WERI-Rb-1 (cell line): ENCODE results near the gene FABP3.

Source experiments
- DNase-seq: peaks from one replicate; pipeline ENCODE4 v3.0.0-alpha.2; 2020
- H3K27ac ChIP-seq: fragments of 250-450 bp; sonication (Bioruptor Pico); 2 replicates; pipeline ENCODE4 v1.5.1; 2020; ENCODE audit warnings: mild to moderate bottlenecking, moderate library complexity
- H3K27me3 ChIP-seq: fragments of 250-450 bp; sonication (Bioruptor Pico); 2 replicates; pipeline ENCODE4 v1.5.1; 2021; ENCODE audit warnings: mild to moderate bottlenecking, low read depth, moderate library complexity; ENCODE audit not compliant: insufficient read depth, severe bottlenecking
- H3K36me3 ChIP-seq: fragments of 250-450 bp; sonication (Bioruptor Pico); 2 replicates; pipeline ENCODE4 v1.5.1; 2020; ENCODE audit warnings: mild to moderate bottlenecking, moderate library complexity
- H3K4me3 ChIP-seq: 2 replicates; pipeline ENCODE4 v1.5.1; 2011; ENCODE audit warnings: low read depth, mild to moderate bottlenecking, control low read depth, low read length
- H3K9me3 ChIP-seq: fragments of 250-450 bp; sonication (Bioruptor Pico); 2 replicates; pipeline ENCODE4 v1.5.1; 2021; ENCODE audit warnings: mild to moderate bottlenecking, moderate library complexity; ENCODE audit not compliant: severe bottlenecking
- TF ChIP-seq, protein P1 (sequence below): IDR thresholded peaks from 2 replicates; pipeline ENCODE4 v1.5.1; 2011; ENCODE audit warnings: low read depth, mild to moderate bottlenecking, control low read depth, inconsistent platforms, low read length

The FABP3 gene

DNA sequence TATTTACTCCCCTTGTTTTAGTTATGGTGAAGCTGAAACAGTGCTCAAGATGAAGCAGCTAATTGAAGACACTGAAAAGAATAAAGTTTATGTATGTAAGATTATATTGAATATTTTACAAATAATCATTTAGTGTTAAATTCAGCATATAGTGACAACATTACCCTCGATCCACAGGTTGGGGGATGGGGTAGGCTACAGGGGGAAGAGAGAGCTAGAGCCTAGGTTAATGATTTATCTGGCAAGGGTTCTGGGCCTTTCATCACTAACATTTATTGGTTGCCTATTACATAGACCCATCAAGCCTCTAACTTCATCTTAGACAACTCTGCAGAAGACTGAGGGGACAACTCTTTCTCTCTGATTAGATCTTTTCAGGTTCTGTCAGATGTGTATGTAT, 54.7 kb downstream of the FABP3 start:
- TF ChIP-seq, protein P1, sequence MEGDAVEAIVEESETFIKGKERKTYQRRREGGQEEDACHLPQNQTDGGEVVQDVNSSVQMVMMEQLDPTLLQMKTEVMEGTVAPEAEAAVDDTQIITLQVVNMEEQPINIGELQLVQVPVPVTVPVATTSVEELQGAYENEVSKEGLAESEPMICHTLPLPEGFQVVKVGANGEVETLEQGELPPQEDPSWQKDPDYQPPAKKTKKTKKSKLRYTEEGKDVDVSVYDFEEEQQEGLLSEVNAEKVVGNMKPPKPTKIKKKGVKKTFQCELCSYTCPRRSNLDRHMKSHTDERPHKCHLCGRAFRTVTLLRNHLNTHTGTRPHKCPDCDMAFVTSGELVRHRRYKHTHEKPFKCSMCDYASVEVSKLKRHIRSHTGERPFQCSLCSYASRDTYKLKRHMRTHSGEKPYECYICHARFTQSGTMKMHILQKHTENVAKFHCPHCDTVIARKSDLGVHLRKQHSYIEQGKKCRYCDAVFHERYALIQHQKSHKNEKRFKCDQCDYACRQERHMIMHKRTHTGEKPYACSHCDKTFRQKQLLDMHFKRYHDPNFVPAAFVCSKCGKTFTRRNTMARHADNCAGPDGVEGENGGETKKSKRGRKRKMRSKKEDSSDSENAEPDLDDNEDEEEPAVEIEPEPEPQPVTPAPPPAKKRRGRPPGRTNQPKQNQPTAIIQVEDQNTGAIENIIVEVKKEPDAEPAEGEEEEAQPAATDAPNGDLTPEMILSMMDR, result no peak
- Histone ChIP-seq H3K36me3 (peaks cover 24% of the 10 kb centered on the region), H3K4me3 (no peak overlapping the region), H3K9me3 (no peaks in the 10 kb centered on the region), H3K27ac (no peak overlapping the region), H3K27me3 (no peaks in the 10 kb centered on the region)
- DNase-seq, result no peak

DNA sequence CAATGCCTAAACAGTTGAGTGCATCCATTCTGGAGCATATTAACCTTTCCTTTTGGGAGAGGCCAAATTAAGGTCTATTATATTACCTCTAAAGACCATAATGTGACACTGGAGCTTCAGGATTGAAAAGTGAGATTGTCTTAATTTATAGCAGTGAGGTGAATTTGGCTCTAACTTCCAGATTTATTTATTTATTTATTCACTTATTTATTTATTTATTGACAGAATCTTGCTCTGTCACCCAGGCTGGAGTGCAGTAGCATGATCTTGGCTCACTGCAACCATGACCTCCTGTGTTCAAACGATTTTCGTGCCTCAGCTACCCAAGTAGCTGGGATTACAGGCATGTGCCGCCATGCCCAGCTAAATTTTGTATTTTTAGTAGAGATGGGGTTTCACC, 57.0 kb downstream of the FABP3 start:
- no peak overlapping the region for H3K4me3 ChIP-seq
- H3K9me3 ChIP-seq, result no peaks in the 10 kb centered on the region
- peaks cover 44% of the 10 kb centered on the region for H3K36me3 ChIP-seq
- H3K27ac ChIP-seq, result no peak overlapping the region
- TF ChIP-seq, protein P1, result no peak
- no peak for DNase-seq
- H3K27me3 ChIP-seq, result no peaks in the 10 kb centered on the region
